Measurements from ENCODE around the gene NDUFA12.

GRCh38 chr12:95016120-95016519 lies 12.6 kb upstream of the NDUFA12 start:
- TF ChIP-seq CTCF (IDR thresholded peaks at IDR 0.05) (no peak), POLR2A (IDR thresholded peaks at IDR 0.05) (no peak), POLR2AphosphoS5 (IDR thresholded peaks at IDR 0.05) (no peak), EP300 (IDR thresholded peaks at IDR 0.05) (no peak)
